ENCODE measurements around the gene PIM2. TPM values are rescaled to one million over a fixed set of nuclear protein-coding genes. Genes with fewer than 3 reads are reported as not detected.
A peak's percentile ranks its signal among the peaks of the same experiment; 100 is the strongest.

Gene PIM2
- total RNA-seq: 1.8 TPM

GRCh38 chrX:48918643-48919340, at the start of gene PIM2:
TSS of gene PIM2 (minus strand) at chrX:48919024. CDS start at chrX:48918834, 190 bp downstream.
- DNase-seq: peak; percentile 87

- no peak for DNase-seq
Observed at GRCh38 chrX:48968377-48968776, 49.6 kb upstream of the PIM2 start.

DNA sequence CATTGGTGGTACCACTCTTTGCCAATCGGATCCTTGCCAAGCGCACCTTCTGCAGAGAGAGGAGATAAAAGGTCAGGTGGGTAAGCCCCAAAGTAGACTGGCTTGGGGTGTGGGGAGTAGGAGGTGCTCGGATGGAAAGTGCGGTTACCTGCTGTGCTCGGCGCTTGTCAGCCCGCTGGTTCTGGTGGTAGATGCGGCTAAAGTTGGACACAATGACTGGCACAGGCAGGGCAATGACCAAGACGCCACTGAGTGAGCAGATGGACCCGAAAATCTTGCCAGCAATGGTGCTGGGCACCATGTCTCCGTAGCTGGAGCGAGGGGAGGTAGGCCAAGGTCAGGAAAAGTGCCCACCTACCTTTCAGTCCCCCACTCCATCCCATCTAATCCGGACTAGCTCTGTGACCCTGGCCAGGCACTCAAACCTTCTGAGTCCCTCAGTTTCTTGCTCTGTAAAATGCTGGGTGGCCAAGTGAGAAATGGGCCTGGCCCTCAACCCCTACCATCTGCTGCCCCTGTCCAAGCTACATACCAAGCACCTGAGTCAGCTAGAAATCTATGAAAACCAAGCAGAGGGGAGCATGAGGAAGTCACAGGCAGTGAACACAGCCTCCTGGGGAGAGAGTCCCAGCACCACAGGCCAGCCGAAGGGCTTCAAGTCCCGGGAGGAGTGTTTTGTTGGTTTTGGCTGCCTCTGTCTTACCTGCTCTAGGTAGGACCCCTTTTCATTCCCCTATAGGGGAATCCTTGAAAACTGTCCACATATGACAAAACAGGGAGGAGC, 48.2 kb upstream of the PIM2 start:
- no peak for DNase-seq

GRCh38 chrX:48965959-48966358, 47.1 kb upstream of the PIM2 start:
- DNase-seq: no peak

GRCh38 chrX:48961585-48962091, 42.8 kb upstream of the PIM2 start:
- peak; percentile 25 for DNase-seq

- no peak for DNase-seq
Observed at GRCh38 chrX:48960291-48960690, 41.5 kb upstream of the PIM2 start.

- peak; percentile 59 for DNase-seq
Observed at GRCh38 chrX:48958635-48959094, 39.8 kb upstream of the PIM2 start.

DNA sequence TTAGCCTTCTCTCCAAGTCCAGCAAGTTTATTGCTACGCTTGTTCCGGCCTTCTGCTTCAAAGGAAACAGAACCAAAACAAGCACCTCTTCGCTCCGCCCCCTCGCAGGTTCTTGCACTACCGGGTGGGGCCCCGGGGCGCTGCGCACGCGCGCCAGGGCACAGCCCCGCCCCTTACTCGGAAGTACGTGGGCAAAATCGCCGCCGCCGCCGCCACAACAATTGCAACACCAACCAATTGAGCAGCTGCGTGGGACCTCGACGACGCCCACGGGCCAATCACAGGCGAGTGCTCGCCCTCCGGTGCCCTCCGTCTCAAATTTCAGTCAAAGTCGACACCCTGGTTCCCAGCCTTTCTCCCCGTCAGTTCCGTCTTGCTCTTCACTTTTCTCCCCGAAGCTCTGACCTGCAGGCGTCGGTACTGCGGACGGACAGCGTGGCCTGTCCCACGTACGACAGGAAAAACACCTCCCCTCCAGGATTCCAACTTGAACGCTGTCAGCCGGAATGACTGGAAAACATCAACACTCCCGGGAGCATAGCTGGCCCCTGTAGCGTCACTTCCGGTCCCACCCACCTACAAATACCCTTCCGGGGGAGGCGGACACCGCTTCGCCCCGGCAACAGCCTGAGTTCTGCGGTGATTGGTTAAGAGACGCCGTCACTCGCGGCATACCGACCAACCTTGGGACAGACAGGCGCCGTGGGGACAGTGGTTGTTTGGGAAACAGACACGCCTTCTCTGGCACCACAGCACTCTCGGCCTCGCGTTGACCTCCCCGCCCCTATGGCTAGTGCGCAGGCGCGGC, 39.2 kb upstream of the PIM2 start:
- peak; percentile 98 for DNase-seq

DNA sequence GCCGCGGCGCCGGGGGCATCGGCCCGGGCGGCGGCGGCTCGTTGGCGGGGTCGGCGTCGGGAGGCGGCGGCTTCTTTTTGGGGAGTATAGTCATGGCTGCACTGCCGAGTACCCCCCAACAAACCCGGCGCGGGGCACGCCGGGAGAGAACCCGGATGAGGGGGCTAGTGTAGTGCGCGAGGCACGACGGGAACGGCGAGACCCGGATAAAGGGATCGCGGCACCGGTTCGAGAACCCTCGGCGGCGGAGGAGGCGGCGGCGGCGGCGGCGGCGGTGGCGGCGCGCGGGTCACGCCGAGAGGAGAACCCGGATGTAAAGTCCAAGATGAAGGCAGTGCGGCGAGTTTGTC, 38.6 kb upstream of the PIM2 start, which contains the start of gene OTUD5:
Gene OTUD5 (minus strand): TSS at position 131 of the 350 bp plus-strand sequence. CDS start 37 bp downstream, at position 94.
- peak; percentile 71 for DNase-seq

DNA sequence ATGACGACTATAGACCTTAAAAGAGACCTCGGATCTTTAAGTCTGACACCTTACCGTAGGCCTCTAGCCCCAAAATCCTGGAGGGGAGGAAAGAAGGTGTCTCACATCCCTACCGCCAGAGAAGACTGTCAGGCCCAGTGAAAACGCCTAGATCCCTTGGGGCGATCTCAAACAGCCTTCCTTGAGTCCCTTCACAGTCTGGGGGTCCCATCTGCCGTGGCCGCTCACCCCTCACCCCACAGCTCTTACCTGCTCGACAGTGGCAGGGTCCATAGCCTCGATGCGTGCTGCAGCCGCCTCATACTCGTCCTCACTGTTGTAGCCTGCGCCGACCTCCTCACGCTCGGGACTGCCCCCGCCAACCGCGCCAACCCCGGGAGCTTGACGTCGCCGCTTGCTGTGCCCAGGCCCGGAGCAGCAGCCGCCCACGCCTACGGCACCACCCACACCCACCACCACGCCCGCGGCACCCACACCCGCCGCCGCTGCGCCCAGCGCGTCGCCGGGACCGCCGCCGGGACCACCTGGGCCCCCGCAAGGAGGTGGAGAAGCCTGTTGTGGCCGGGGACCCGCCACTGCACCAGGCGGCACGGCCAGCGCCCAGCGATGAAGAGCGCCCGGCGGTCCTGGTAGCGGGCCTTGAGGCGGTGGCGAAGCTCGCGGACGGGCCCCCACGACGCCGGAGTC, 38.0 kb upstream of the PIM2 start:
- DNase-seq: no peak

DNA sequence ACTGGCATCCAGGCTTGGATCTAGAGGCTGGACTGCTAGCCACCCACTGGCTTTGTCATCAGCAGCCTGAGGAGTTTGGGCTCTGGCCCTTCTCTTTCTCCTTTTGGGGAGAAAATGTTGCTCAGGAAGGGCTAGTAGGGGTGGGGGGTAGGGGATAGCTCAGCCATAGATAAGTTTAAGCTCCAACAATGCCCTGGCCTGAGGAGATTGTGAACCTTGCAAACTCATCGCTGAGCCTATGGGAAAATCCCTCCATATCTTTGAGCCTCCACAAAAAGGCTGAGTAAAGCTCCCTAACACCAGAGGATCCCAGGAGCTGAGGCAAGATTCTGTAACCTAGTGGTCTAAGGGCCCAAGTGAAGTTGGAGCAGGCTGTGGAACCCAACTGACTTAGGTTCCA, 29.8 kb upstream of the PIM2 start:
- DNase-seq: no peak

GRCh38 chrX:48945517-48946348, 26.9 kb upstream of the PIM2 start:
- peak; percentile 48 for DNase-seq

DNA sequence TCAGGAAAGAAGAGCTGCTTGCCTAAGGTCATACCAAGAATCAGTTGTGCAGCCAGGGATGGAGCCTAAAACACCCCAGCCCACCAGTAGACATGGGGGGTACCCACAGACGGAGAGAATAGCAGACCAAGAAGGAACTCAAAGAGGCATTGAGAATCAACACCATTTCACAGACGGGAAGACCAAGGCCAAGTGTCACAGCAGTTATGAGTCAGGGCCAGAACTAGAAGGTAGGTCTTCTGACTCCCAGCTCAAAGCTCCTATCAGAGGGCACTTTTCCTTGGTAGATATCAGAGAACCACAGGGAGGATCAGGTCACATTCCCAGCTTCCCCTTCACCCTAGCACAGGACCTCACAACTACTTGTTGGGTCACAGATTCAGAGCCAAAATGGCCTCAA, 24.1 kb upstream of the PIM2 start:
- DNase-seq: no peak

GRCh38 chrX:48940404-48940955, 21.7 kb upstream of the PIM2 start:
- DNase-seq: no peak

- no peak for DNase-seq
Observed at GRCh38 chrX:48939524-48940228, 20.9 kb upstream of the PIM2 start.

DNA sequence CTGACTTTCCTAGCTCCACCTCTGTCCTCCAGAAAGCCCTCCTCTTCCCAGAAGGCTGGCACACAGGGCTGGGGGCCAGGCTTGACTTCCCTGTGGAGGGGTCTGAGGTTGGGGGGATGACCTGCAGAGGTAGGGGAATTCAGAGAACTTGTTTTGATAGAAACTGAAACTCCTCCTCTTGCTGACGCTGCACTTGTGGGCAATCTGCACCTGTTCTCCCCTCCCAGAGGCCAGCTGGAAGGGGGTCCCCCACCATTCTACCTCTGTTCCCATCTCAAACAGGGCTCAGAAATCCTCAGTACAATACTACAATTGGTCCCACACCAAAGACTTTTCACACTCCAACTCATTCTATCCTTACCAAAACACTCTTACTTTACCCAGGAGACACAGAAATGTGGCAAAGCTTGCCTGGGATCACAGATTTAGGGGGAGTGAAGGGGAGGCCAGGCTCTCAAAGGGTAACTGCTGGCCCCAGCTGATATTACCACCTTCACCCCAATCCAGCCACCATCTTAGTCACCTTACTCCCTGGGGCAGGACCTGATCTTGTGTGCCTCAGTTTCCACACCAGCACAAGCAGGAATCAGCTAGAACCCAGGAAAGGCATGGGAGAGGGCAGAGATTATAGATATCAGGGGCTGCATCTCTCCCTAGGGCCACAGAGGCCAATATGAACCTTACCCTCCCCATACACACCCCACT, 20.0 kb upstream of the PIM2 start:
- DNase-seq: no peak

- no peak for DNase-seq
Observed at GRCh38 chrX:48937054-48937907, 18.5 kb upstream of the PIM2 start.

GRCh38 chrX:48936429-48937053, 17.7 kb upstream of the PIM2 start:
- DNase-seq: no peak

Data from tongue (tissue), 2 donors.